Measurements from ENCODE around the gene NCMAP. TPM values are rescaled to one million over a fixed set of nuclear protein-coding genes. Genes with fewer than 3 reads are reported as not detected.

NCMAP gene
- total and polyA plus RNA-seq, 2 of the 8 experiments (the other 6 are each of a cell fraction or from before 2014, with no cell fraction given): 0.21 to 0.39 TPM

DNA sequence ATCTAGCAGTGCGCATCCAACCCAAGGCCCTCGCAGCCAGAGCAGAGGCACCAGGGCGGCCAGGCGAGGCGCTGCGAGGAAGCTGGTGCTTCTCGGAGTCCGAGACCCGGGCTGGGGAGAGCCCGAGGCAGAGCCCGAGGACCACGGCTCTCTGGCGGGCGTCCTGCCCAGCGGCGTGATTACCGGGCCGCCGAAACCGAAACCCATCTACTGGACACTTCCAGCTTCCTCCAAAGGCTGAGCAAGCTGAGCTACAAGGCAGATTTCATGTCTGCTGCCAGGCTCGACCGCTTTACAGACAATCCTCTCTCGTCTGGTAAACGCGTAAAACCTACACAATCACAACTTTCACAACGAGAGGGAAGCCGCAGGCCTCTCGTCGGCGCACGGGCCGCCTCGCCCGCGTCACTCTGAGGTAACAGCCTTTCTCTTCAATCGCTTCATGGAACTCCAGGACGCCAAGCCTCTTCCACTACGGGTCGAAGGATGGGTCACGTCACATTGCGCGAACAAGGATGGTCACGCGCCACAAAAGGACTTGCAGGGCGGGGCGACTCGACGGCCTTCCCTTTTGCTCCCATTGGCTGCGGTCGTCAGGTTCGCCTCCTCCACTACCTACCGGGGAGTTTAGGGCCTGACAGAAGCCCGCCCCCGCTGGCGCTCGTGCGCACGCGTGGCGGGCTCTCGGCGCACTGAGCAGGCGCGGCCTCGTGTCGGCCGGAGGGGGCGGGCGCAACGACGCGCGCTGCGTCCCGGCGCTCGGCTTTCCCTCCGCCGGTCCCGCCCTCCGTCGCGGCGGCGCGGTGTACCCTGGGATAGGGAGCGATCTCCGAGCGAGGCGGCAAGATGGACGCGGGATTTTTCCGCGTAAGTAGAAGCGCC, 86.8 kb downstream of the NCMAP start, which contains the start of gene SRRM1 (continued):
- TF ChIP-seq CEBPB (IDR thresholded peaks at IDR 0.05; ENCODE audit: low read depth, low read length) (no peak), JUND (IDR thresholded peaks at IDR 0.05; ENCODE audit: low read length) (no peak), SUZ12 (IDR thresholded peaks at IDR 0.05; ENCODE audit: low read length) (peak; percentile 41; the same call in 1 of the 2 replicates), EP300 (IDR thresholded peaks at IDR 0.05; ENCODE audit: borderline replicate concordance in 1 of 2, low read depth in 2 of 2, low read length in 2 of 2) (no peak), FOSL1 (IDR thresholded peaks at IDR 0.05; ENCODE audit: insufficient read depth, low read depth, low read length) (no peak), CBX5 (IDR thresholded peaks at IDR 0.05; ENCODE audit: low read depth, low read length) (no peak), SP4 (IDR thresholded peaks at IDR 0.05; ENCODE audit: low read length) (no peak; the same call in 1 of the 2 replicates), EGR1 (IDR thresholded peaks at IDR 0.05; ENCODE audit: borderline replicate concordance, low read depth, low read length) (peak; percentile 98)
- TF ChIP-seq, protein P1, sequence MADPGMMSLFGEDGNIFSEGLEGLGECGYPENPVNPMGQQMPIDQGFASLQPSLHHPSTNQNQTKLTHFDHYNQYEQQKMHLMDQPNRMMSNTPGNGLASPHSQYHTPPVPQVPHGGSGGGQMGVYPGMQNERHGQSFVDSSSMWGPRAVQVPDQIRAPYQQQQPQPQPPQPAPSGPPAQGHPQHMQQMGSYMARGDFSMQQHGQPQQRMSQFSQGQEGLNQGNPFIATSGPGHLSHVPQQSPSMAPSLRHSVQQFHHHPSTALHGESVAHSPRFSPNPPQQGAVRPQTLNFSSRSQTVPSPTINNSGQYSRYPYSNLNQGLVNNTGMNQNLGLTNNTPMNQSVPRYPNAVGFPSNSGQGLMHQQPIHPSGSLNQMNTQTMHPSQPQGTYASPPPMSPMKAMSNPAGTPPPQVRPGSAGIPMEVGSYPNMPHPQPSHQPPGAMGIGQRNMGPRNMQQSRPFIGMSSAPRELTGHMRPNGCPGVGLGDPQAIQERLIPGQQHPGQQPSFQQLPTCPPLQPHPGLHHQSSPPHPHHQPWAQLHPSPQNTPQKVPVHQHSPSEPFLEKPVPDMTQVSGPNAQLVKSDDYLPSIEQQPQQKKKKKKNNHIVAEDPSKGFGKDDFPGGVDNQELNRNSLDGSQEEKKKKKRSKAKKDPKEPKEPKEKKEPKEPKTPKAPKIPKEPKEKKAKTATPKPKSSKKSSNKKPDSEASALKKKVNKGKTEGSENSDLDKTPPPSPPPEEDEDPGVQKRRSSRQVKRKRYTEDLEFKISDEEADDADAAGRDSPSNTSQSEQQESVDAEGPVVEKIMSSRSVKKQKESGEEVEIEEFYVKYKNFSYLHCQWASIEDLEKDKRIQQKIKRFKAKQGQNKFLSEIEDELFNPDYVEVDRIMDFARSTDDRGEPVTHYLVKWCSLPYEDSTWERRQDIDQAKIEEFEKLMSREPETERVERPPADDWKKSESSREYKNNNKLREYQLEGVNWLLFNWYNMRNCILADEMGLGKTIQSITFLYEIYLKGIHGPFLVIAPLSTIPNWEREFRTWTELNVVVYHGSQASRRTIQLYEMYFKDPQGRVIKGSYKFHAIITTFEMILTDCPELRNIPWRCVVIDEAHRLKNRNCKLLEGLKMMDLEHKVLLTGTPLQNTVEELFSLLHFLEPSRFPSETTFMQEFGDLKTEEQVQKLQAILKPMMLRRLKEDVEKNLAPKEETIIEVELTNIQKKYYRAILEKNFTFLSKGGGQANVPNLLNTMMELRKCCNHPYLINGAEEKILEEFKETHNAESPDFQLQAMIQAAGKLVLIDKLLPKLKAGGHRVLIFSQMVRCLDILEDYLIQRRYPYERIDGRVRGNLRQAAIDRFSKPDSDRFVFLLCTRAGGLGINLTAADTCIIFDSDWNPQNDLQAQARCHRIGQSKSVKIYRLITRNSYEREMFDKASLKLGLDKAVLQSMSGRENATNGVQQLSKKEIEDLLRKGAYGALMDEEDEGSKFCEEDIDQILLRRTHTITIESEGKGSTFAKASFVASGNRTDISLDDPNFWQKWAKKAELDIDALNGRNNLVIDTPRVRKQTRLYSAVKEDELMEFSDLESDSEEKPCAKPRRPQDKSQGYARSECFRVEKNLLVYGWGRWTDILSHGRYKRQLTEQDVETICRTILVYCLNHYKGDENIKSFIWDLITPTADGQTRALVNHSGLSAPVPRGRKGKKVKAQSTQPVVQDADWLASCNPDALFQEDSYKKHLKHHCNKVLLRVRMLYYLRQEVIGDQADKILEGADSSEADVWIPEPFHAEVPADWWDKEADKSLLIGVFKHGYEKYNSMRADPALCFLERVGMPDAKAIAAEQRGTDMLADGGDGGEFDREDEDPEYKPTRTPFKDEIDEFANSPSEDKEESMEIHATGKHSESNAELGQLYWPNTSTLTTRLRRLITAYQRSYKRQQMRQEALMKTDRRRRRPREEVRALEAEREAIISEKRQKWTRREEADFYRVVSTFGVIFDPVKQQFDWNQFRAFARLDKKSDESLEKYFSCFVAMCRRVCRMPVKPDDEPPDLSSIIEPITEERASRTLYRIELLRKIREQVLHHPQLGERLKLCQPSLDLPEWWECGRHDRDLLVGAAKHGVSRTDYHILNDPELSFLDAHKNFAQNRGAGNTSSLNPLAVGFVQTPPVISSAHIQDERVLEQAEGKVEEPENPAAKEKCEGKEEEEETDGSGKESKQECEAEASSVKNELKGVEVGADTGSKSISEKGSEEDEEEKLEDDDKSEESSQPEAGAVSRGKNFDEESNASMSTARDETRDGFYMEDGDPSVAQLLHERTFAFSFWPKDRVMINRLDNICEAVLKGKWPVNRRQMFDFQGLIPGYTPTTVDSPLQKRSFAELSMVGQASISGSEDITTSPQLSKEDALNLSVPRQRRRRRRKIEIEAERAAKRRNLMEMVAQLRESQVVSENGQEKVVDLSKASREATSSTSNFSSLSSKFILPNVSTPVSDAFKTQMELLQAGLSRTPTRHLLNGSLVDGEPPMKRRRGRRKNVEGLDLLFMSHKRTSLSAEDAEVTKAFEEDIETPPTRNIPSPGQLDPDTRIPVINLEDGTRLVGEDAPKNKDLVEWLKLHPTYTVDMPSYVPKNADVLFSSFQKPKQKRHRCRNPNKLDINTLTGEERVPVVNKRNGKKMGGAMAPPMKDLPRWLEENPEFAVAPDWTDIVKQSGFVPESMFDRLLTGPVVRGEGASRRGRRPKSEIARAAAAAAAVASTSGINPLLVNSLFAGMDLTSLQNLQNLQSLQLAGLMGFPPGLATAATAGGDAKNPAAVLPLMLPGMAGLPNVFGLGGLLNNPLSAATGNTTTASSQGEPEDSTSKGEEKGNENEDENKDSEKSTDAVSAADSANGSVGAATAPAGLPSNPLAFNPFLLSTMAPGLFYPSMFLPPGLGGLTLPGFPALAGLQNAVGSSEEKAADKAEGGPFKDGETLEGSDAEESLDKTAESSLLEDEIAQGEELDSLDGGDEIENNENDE (IDR thresholded peaks at IDR 0.05; ENCODE audit: insufficient replicate concordance, low read length): no peak

Measured in H1 (cell line).